SHP77 treated with DMSO at 0.1 percent for 48 hours (cell line): ENCODE measurements around the gene CPXM1.
"Not testable (repeated sequence)": the region's sequence is repeated elsewhere in the genome, so short reads cannot be mapped to it uniquely, and the experiment has no call there.

Source experiments
- DNase-seq: peaks from one replicate; lab custom pipeline; 2025; lab: John Stamatoyannopoulos, UW

CPXM1 gene

GRCh38 chr20:2799688-2800520 is 523 bp downstream of the CPXM1 start:
- no peak for DNase-seq

GRCh38 chr20:2799271-2799670 is 1.2 kb downstream of the CPXM1 start:
- no peak for DNase-seq

DNA sequence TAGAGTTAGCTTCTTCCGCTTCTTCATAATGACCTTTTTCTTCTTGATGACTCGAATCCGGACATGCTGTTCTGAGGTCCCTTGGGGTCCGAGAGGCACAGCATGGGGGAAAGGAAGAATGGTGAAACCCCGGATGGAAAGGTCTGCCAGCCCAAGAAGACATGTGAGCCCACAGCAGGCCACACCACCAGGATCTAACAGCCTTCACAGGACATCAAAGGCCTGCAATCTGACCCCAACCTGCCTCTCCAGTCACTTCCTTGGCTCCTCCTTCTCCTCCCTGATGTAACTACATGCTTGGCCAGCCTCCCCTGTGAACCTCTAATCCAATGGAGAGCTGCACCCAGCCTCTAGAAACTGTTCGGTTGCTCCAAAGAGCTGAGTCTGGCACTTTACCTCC is 1.6 kb downstream of the CPXM1 start:
- DNase-seq = no peak

GRCh38 chr20:2798095-2798805 is 2.2 kb downstream of the CPXM1 start:
- DNase-seq = no peak

DNA sequence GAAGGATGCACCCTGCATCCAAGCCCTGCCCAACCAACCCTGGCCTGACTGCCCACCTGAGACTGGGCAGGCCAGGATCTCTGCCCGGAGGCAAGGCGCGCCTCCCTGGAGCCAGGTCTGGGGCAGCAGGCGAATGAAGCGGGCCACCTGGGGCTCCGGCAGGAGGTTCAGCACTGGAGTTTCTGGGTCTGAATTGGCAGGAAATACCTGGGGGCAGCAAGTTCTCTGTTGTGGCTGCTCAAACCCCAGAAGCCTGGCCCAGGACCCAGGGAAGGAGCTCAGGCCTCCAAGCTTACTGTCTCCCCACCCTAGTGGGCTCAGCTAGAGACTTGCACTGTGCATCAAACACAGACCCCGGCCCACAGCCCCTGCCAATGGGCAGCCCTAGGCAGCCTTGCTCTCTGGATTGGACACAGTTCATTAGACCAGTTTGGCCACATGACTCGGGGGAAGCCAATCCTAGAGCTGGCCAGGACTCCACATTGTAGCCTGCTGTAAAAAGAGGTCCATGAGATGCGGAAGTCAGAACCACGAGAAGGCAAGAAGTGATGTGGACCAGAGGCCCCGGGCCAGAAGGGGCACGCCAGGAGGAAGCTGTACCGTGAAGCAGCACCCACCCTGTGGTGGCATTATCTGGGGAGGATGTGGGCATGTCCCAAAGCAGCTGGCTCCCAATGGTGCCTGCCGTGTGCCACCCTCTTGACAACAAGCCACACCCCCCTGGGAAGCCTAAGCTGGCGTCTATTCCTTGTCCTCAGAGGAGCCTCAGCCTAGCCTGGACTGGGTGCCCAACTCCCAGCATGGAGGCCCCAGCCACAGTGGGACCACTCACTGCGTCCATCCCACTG is 3.1 kb downstream of the CPXM1 start:
- DNase-seq = no peak

DNA sequence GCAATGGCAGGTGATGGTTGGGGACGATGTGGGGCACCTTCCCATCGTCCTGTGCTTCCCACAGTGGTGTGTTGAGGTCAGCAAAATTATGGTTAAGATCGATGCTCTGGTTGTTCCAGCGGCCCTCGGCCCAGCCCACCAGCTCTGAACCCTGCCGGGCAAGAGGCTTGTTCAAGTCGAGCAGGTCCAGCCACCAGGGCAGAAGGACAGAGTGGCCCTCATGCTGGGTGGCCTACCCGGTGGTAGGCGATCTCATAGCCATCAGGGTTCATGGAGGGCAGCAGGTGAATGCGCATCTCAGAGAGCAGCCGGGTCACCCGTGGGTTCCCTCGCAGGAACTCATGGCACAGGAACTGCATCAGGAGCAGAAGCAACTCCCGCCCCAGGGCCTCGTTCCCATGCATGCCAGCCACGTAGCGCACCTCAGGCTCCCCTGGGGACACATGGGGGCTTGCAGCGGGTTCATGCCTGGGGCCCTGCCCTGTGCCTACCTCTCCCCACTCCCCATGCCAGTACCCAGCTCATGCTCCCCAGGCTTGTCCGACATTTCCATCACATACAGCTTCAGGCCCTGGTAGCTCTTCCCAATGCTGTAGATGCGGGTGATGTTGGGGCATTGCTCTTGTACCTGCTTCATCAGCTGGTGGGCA is 4.3 kb downstream of the CPXM1 start:
- DNase-seq = no peak

- no peak for DNase-seq
These were observed 5.0 kb downstream of the CPXM1 start for GRCh38 chr20:2795451-2795850.

DNA sequence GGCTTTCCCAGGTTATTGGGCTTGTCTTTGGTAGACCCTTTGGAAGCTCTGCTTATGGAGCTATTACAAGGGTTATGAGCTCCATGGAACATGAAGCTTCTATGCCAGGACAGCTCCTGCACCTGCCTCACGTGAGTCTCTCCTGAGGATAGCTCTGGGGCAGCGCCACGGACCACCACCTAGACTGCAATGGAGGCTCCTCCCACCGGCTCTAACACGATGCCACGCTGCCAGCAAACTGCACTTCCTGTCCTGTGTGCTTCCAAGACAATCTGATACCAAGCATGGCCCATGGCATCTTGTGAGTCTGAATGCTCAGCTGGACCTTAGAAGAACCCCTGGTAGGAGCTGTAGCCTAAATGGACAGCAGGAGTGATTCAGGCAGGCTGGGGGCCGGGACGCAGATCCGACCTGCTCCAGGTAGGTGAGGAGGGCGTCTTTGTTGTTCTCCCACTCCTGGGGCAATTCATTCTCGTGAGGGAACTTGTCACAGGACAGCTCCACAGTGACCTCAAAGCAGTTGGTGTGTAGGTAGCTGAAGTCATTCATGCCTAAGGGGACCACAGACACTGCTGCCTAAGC is 5.5 kb downstream of the CPXM1 start:
- no peak for DNase-seq

DNA sequence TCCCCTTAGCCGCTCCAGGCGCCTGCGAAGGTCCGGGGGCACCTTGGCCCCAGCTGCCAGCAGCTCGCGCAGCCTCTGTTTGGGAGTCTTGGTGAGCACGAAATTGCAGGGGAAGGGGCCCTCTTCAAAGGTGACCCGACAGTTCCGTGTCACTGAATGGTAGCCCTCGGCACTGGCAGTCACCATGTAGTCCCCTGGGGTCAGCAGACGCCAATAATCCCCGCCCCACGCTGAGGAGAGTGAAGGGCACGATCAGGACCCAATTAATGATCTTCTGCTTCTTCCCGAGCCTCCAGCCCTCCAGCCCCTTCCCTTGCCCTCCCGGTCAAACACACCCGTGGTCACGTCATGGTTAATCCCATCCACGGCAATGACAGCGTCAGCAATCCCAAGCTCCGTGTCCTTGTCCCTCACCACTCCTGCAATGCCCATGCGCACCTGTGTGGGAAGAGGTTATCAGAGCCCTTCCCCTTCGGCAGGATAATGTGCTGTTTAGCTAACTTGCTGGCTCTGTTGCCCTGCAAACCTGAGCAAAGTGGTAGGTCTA is 6.2 kb downstream of the CPXM1 start:
- no peak for DNase-seq

GRCh38 chr20:2793471-2793870 is 7.0 kb downstream of the CPXM1 start:
- no peak for DNase-seq

DNA sequence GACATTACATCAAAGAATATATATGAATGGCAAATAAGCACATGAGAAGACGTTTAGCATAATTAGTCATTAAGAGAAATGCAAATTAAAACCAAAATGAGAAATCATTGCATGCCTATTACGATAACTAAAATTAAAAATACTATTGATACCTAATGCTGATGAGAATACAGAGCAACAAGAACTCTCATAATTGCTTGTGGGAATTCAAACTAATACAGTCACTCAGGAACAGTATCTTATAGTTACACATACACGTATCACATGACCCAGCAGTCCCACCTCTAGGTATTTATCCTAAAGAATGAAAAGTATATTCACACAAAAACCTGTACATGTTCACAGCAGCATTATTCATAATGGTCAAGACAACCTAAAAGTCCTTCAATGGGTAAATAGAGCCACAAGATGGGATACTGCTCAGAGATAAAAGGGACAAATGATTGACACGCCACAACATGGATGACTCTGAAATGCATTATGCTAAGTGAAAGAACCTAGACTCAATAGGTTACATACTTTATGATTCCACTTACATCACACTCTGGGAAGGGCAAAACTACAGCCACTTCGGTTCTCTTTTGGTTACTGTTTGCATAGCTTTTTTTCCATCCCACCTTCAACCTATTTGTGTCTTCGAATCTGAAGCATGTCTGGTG is 16.4 kb downstream of the CPXM1 start:
- DNase-seq = no peak

- no peak for DNase-seq
These were observed 19.5 kb downstream of the CPXM1 start for GRCh38 chr20:2780948-2781347.

- DNase-seq = no peak
These were observed 21.7 kb downstream of the CPXM1 start for GRCh38 chr20:2778602-2779321.

GRCh38 chr20:2775139-2775538 is 25.3 kb downstream of the CPXM1 start:
- no peak for DNase-seq

DNA sequence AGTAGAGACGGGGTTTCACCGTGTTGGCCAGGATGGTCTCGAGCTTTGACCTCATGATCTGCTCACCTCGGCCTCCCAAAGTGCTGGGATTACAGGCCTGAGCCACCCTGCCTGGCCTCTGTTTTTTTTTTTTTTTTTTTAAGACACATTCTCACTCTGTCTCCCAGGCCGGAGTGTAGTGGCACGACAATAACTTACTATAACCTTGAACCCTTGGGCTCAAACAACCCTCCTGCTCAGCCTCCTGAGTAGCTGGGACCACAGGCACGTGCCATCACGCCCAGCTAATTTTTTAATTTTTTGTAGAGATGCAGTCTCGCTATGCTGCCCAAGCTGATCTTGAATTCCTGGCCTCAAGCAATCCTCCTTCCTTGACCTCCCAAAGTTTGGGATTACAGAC is 26.6 kb downstream of the CPXM1 start:
- DNase-seq = no peak

DNA sequence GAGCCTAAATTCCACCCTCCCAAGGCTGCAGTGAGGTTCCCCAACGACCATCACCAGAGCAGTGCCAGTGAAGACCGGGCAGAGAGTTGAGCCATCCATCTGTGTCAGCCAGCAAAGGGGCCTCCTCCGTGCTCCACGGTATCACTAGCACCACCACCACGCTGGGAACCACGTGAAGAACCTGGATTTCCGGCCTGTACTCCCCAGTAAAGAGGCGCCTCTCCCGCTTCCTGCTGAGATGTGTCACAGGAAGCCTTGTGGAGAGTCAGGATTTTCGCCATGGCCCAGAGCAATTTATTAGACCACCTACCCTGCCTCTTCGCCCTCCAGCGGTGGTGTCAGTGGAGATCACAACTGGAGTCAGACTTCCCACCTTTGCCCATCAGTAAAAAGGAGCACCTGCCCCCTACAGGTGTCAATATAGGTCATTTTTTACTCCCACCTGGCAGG is 28.8 kb downstream of the CPXM1 start:
- DNase-seq = no peak

GRCh38 chr20:2770091-2770490 is 30.3 kb downstream of the CPXM1 start:
- not testable (repeated sequence) for DNase-seq

DNA sequence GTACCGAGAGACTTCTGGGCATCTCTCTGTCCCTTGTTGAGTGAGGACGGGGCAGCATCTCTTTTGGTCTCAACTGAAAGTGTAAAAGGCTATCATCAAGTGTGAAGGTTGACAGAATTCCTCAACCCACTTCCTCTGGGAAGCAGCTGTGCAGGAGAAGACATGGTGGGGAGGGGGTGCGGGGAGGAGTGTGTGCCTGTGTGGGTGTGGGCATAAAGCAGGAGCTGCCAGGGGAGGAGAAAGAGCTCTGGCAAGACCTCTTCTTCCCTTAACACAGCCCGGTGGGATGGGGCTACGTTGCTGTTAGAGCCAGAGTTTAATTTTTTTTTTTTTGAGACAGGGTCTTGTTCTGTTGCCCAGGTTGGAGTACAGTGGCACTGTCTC is 31.8 kb downstream of the CPXM1 start:
- no peak for DNase-seq

- no peak for DNase-seq
These were observed 32.4 kb downstream of the CPXM1 start for GRCh38 chr20:2767768-2768631.
